Esophagus (tissue), 2 donors: ENCODE measurements around the gene MAPKAP1. TPM values are rescaled to one million over a fixed set of nuclear protein-coding genes. Genes with fewer than 3 reads are reported as not detected.

Experiments used
- H3K27ac ChIP-seq, 2 donors: one replicate each; pipeline ENCODE4 v1.5.1; 2013; ENCODE audit warnings: low read depth in 2 of 2, mild to moderate bottlenecking in 2 of 2, inconsistent platforms in 1 of 2, low read length in 1 of 2, moderate library complexity in 1 of 2
- H3K27me3 ChIP-seq, 2 donors: one replicate each; pipeline ENCODE4 v1.6.1; 2013; ENCODE audit warnings: low read length in 2 of 2, control low read depth in 1 of 2, mild to moderate bottlenecking in 1 of 2; ENCODE audit not compliant: insufficient read depth in 2 of 2, control insufficient read depth in 1 of 2
- H3K36me3 ChIP-seq, 2 donors: one replicate each; pipeline ENCODE4 v1.6.1; 2013; ENCODE audit warnings: low read length in 1 of 2; ENCODE audit not compliant: control insufficient read depth in 2 of 2, insufficient read depth in 2 of 2
- H3K4me1 ChIP-seq, 2 donors: one replicate each; pipeline ENCODE4 v1.6.1; 2013; ENCODE audit warnings: low read length in 1 of 2; ENCODE audit not compliant: control insufficient read depth in 2 of 2, insufficient read depth in 2 of 2
- H3K4me3 ChIP-seq, 2 donors: one replicate each; pipeline ENCODE4 v1.5.1; 2013; ENCODE audit warnings: low read length in 2 of 2, mild to moderate bottlenecking in 2 of 2, low read depth in 1 of 2, moderate library complexity in 1 of 2
- H3K9me3 ChIP-seq, 2 donors: one replicate each; pipeline ENCODE4 v1.6.1; 2013; ENCODE audit warnings: mild to moderate bottlenecking in 2 of 2, low read depth in 1 of 2, low read length in 1 of 2, moderate library complexity in 1 of 2; ENCODE audit not compliant: control insufficient read depth in 2 of 2, insufficient read depth in 1 of 2
- WGBS, 2 donors: extraction: QIAGEN DNeasy Blood & Tissue Kit; methylation state at CpG; one replicate each; pipeline ENCODE4 v1.1.7; 2013; 5-methylcytosine and 5-hydroxymethylcytosine counted together
- polyA plus RNA-seq, 2 donors: library from polyadenylated mRNA; stranded (reverse); fragments of 200-250 nt; gene quantifications; one replicate each; pipeline ENCODE4 v1.2.3, GENCODE V29; 2013
- donor health status: healthy with polysubstance abuse.
- donor health status: Bipolar disorder and iron deficiency.

The MAPKAP1 gene
- polyA plus RNA-seq, 2 donors, result 41.4 to 49.4 TPM

- no peaks in the 10 kb centered on the region for H3K9me3 ChIP-seq
- no peak overlapping the region for H3K4me3 ChIP-seq
- H3K4me1 ChIP-seq, result no peaks in the 10 kb centered on the region
- no peak overlapping the region for H3K27ac ChIP-seq
- WGBS, 2 donors, result 91 to 94% methylated on average over 10 of the region's 10 CpGs
- H3K27me3 ChIP-seq, result no peaks in the 10 kb centered on the region
- H3K36me3 ChIP-seq, result peaks cover 0 to 15% of the 10 kb centered on the region in 2 donors
These were observed 262.8 kb downstream of the MAPKAP1 start for GRCh38 chr9:125444166-125444565.

- Histone ChIP-seq H3K27me3 (no peaks in the 10 kb centered on the region), H3K9me3 (no peaks in the 10 kb centered on the region), H3K36me3 (peaks cover 0 to 22% of the 10 kb centered on the region in 2 donors), H3K4me3 (no peak overlapping the region), H3K4me1 (no peaks in the 10 kb centered on the region), H3K27ac (no peak overlapping the region)
- 99% methylated on average over 8 of the region's 8 CpGs for WGBS, 2 donors
These were observed 263.6 kb downstream of the MAPKAP1 start for GRCh38 chr9:125443367-125443766.

- 83 to 87% methylated on average over 5 of the region's 5 CpGs for WGBS, 2 donors
These were observed 264.6 kb downstream of the MAPKAP1 start for GRCh38 chr9:125442452-125442851.

GRCh38 chr9:125440411-125440810, 266.6 kb downstream of the MAPKAP1 start:
- 82 to 83% methylated on average over 14 of the region's 14 CpGs for WGBS, 2 donors

More at GRCh38 chr9:125442452-125442851, 264.6 kb downstream of the MAPKAP1 start:
- Histone ChIP-seq H3K4me3 (no peak overlapping the region), H3K27me3 (no peaks in the 10 kb centered on the region), H3K4me1 (no peaks in the 10 kb centered on the region), H3K36me3 (peaks cover 0 to 27% of the 10 kb centered on the region in 2 donors), H3K9me3 (no peaks in the 10 kb centered on the region), H3K27ac (no peak overlapping the region)

GRCh38 chr9:125439434-125440272, 267.4 kb downstream of the MAPKAP1 start:
- Histone ChIP-seq H3K27ac (no peak overlapping the region), H3K36me3 (peaks cover 0 to 29% of the 10 kb centered on the region in 2 donors), H3K27me3 (no peaks in the 10 kb centered on the region), H3K4me1 (no peaks in the 10 kb centered on the region), H3K4me3 (no peak overlapping the region), H3K9me3 (no peaks in the 10 kb centered on the region)
- WGBS, 2 donors, result 93% methylated on average over 21 of the region's 21 CpGs

More at GRCh38 chr9:125440411-125440810, 266.6 kb downstream of the MAPKAP1 start:
- Histone ChIP-seq H3K27ac (no peak overlapping the region), H3K27me3 (no peaks in the 10 kb centered on the region), H3K4me3 (no peak overlapping the region), H3K4me1 (no peaks in the 10 kb centered on the region), H3K9me3 (no peaks in the 10 kb centered on the region), H3K36me3 (peaks cover 0 to 29% of the 10 kb centered on the region in 2 donors)

GRCh38 chr9:125438506-125439433, 268.2 kb downstream of the MAPKAP1 start:
- no peaks in the 10 kb centered on the region for H3K27me3 ChIP-seq
- H3K27ac ChIP-seq, result no peak overlapping the region
- H3K4me1 ChIP-seq, result no peaks in the 10 kb centered on the region
- H3K4me3 ChIP-seq, result no peak overlapping the region
- no peaks in the 10 kb centered on the region for H3K9me3 ChIP-seq
- 90 to 91% methylated on average over 32 of the region's 32 CpGs for WGBS, 2 donors
- peaks cover 0 to 26% of the 10 kb centered on the region in 2 donors for H3K36me3 ChIP-seq

- Histone ChIP-seq H3K27me3 (no peaks in the 10 kb centered on the region), H3K36me3 (peaks cover 0 to 23% of the 10 kb centered on the region in 2 donors), H3K27ac (no peak overlapping the region), H3K4me1 (no peaks in the 10 kb centered on the region), H3K4me3 (no peak overlapping the region), H3K9me3 (no peaks in the 10 kb centered on the region)
- 86 to 89% methylated on average over 14 to 15 of the region's 15 CpGs for WGBS, 2 donors
These were observed 269.2 kb downstream of the MAPKAP1 start for GRCh38 chr9:125437771-125438221.

- WGBS, 2 donors, result 87 to 89% methylated on average over 24 of the region's 24 CpGs
- Histone ChIP-seq H3K36me3 (peaks cover 0 to 23% of the 10 kb centered on the region in 2 donors), H3K27ac (no peak overlapping the region)
These were observed 270.2 kb downstream of the MAPKAP1 start for GRCh38 chr9:125436613-125437443.

More at GRCh38 chr9:125436613-125437443, 270.2 kb downstream of the MAPKAP1 start:
- Histone ChIP-seq H3K4me1 (no peaks in the 10 kb centered on the region), H3K4me3 (no peak overlapping the region), H3K9me3 (no peaks in the 10 kb centered on the region), H3K27me3 (no peaks in the 10 kb centered on the region)
